ENCODE measurements around the gene COMP. TPM values are rescaled to one million over a fixed set of nuclear protein-coding genes. Genes with fewer than 3 reads are reported as not detected.

The COMP gene
- total and polyA plus RNA-seq, 10 of the 15 experiments (the other 5 are each of a cell fraction or from before 2014, with no cell fraction given): 0.17 TPM; not detected in 9

GRCh38 chr19:18736415-18737336 is 54.4 kb downstream of the COMP start:
- POLR2A ChIA-PET: interaction anchor here (0.6 kb wide), 1 partner anchor 191 kb away, joined by 4 read pairs; no protein-coding TSS in a partner anchor
- in situ Hi-C loops (cut with MboI): no loop called here

GRCh38 chr19:18735752-18736151 is 55.4 kb downstream of the COMP start:
- Histone ChIP-seq H3K36me3 (ENCODE audit: control insufficient read depth in 2 of 2, insufficient read depth in 2 of 2, low read length in 1 of 2) (no peaks in the 10 kb centered on the region), H3K79me2 (ENCODE audit: control insufficient read depth, insufficient read depth, low read length) (no peaks in the 10 kb centered on the region), H3K27me3 (replicated peaks in 1 of 2; ENCODE audit: control insufficient read depth in 2 of 2, insufficient read depth in 2 of 2, low read length in 1 of 2) (no peaks in the 10 kb centered on the region), H3K4me3 (no peak overlapping the region), H3K9ac (ENCODE audit: control insufficient read depth, insufficient read depth, low read length) (no peak overlapping the region), H3K9me3 (replicated peaks; ENCODE audit: control insufficient read depth, insufficient read depth, low read length) (no peaks in the 10 kb centered on the region), H3K4me2 (ENCODE audit: control insufficient read depth, insufficient read depth) (no peak overlapping the region), H4K20me1 (ENCODE audit: control insufficient read depth, insufficient read depth) (no peaks in the 10 kb centered on the region), H2AFZ (ENCODE audit: control insufficient read depth, low read depth, low read length) (no peak overlapping the region), H3K4me1 (ENCODE audit: control insufficient read depth, insufficient read depth, low read length) (no peaks in the 10 kb centered on the region), H3K27ac (ENCODE audit: control insufficient read depth, insufficient read depth) (no peak overlapping the region)
- TF ChIP-seq CTCF (IDR thresholded peaks at IDR 0.05 in 2 of 3, conservative IDR thresholded peaks at IDR 0.05 in 1 of 3; ENCODE audit: control insufficient read depth in 2 of 3, extremely low read depth in 1 of 3, insufficient read depth in 1 of 3, low read depth in 3 of 3, low read length in 3 of 3) (no peak), NFXL1 (IDR thresholded peaks at IDR 0.05; ENCODE audit: borderline replicate concordance) (no peak), FOS (IDR thresholded peaks at IDR 0.05; ENCODE audit: borderline replicate concordance, extremely low read depth, insufficient read length) (no peak), NKRF (conservative IDR thresholded peaks at IDR 0.05) (no peak)
- DNase-seq (ENCODE audit: low read depth, low spot score) (no peak), ATAC-seq (no peak), FAIRE-seq (no peak)
- in situ Hi-C loops (cut with MboI) (no loop called here), intact Hi-C loops (cut with micrococcal nuclease; ENCODE audit: unreplicated experiment) (no loop called here)
- ChIA-PET CTCF (interaction anchor here (0.6 kb wide), 1 partner anchor 786 kb away, joined by 3 read pairs; no protein-coding TSS in a partner anchor), POLR2A (no interaction called here), RAD21 (ENCODE audit: unreplicated experiment) (no interaction called here), SMC1A (ENCODE audit: uncharacterized antibody, unreplicated experiment) (no interaction called here)
- no TSS peak for BruUV-seq (replicated peaks)
- 66% methylated on average over 9 of the region's 9 CpGs for WGBS (ENCODE audit: insufficient coverage, insufficient replicate concordance, low lambda C conversion rate, missing lambda C conversion rate)

More at GRCh38 chr19:18736415-18737336, 54.4 kb downstream of the COMP start:
- H3K9ac ChIP-seq (ENCODE audit: control insufficient read depth, insufficient read depth, low read length): no peak overlapping the region
- H3K4me3 ChIP-seq: no peak overlapping the region
- ATAC-seq (no peak), DNase-seq (ENCODE audit: low read depth, low spot score) (no peak), FAIRE-seq (no peak)
- CTCF ChIA-PET: interaction anchor here (1.0 kb wide), 1 partner anchor 110 kb away, joined by 4 read pairs; no protein-coding TSS in a partner anchor
- no TSS peak for BruUV-seq (replicated peaks)
- intact Hi-C loops (cut with micrococcal nuclease; ENCODE audit: unreplicated experiment): no loop called here
- no peaks in the 10 kb centered on the region for H3K9me3 ChIP-seq (replicated peaks; ENCODE audit: control insufficient read depth, insufficient read depth, low read length)
- no peaks in the 10 kb centered on the region for H3K79me2 ChIP-seq (ENCODE audit: control insufficient read depth, insufficient read depth, low read length)
- no peaks in the 10 kb centered on the region for H3K27me3 ChIP-seq (replicated peaks in 1 of 2; ENCODE audit: control insufficient read depth in 2 of 2, insufficient read depth in 2 of 2, low read length in 1 of 2)
- RAD21 ChIA-PET (ENCODE audit: unreplicated experiment): interaction anchor here (0.6 kb wide), 1 partner anchor 376 kb away, joined by 4 read pairs; no protein-coding TSS in a partner anchor
- no peaks in the 10 kb centered on the region for H4K20me1 ChIP-seq (ENCODE audit: control insufficient read depth, insufficient read depth)
- 67% methylated on average over 26 of the region's 27 CpGs for WGBS (ENCODE audit: insufficient coverage, insufficient replicate concordance, low lambda C conversion rate, missing lambda C conversion rate)
- H3K27ac ChIP-seq (ENCODE audit: control insufficient read depth, insufficient read depth): no peak overlapping the region
- SMC1A ChIA-PET (ENCODE audit: uncharacterized antibody, unreplicated experiment): no interaction called here
- H3K4me2 ChIP-seq (ENCODE audit: control insufficient read depth, insufficient read depth): no peak overlapping the region
- no peak overlapping the region for H2AFZ ChIP-seq (ENCODE audit: control insufficient read depth, low read depth, low read length)
- H3K36me3 ChIP-seq (ENCODE audit: control insufficient read depth in 2 of 2, insufficient read depth in 2 of 2, low read length in 1 of 2): no peaks in the 10 kb centered on the region
- TF ChIP-seq ZSCAN29 (IDR thresholded peaks at IDR 0.05): no peak
- TF ChIP-seq SRF (IDR thresholded peaks at IDR 0.05; ENCODE audit: low read depth in 2 of 2, low read length in 2 of 2): no peak
- no peak for TF ChIP-seq YY1 (IDR thresholded peaks at IDR 0.05; ENCODE audit: low read depth, low read length)
- H3K4me1 ChIP-seq (ENCODE audit: control insufficient read depth, insufficient read depth, low read length): no peaks in the 10 kb centered on the region

Measured in GM12878 (cell line).